HFF-Myc (cell line): ENCODE results near the gene SMPD3.

Experiments
- DNase-seq: peaks from one replicate; pipeline ENCODE4 v3.0.0-alpha.2; 2011; ENCODE audit warnings: low read depth; ENCODE audit errors: extremely low read depth
- H3K4me3 ChIP-seq: replicated peaks from 2 replicates; pipeline ENCODE4 v1.5.1; 2011; ENCODE audit warnings: low read depth, mild to moderate bottlenecking, control low read depth, low read length
- CTCF ChIP-seq: IDR thresholded peaks from 2 replicates; pipeline ENCODE4 v1.5.1; 2012; ENCODE audit warnings: mild to moderate bottlenecking, low read depth, low read length, control low read depth; ENCODE audit errors: missing control alignments

Gene SMPD3

GRCh38 chr16:68408967-68409366, 39.3 kb downstream of the SMPD3 start:
- no peak for TF ChIP-seq CTCF
- no peak overlapping the region for H3K4me3 ChIP-seq
- DNase-seq: no peak

GRCh38 chr16:68408428-68408827, 39.9 kb downstream of the SMPD3 start:
- no peak for DNase-seq
- TF ChIP-seq CTCF: no peak

GRCh38 chr16:68406458-68407152, 41.7 kb downstream of the SMPD3 start:
- DNase-seq: no peak
- no peak overlapping the region for H3K4me3 ChIP-seq
- TF ChIP-seq CTCF: no peak

More at GRCh38 chr16:68408428-68408827, 39.9 kb downstream of the SMPD3 start:
- H3K4me3 ChIP-seq: no peak overlapping the region

- TF ChIP-seq CTCF: no peak
- DNase-seq: no peak
- no peak overlapping the region for H3K4me3 ChIP-seq
These were observed 43.5 kb downstream of the SMPD3 start for GRCh38 chr16:68404736-68405345.

- TF ChIP-seq CTCF: no peak
- no peak for DNase-seq
- H3K4me3 ChIP-seq: no peak overlapping the region
These were observed 44.6 kb downstream of the SMPD3 start for GRCh38 chr16:68403704-68404103.

GRCh38 chr16:68403177-68403576, 45.1 kb downstream of the SMPD3 start:
- TF ChIP-seq CTCF: no peak
- DNase-seq: no peak
- no peak overlapping the region for H3K4me3 ChIP-seq

GRCh38 chr16:68402748-68403040, 45.6 kb downstream of the SMPD3 start:
- H3K4me3 ChIP-seq: no peak overlapping the region
- no peak for TF ChIP-seq CTCF
- DNase-seq: no peak
